ENCODE measurements around the gene SUGT1.
"Not testable (repeated sequence)": the region's sequence is repeated elsewhere in the genome, so short reads cannot be mapped to it uniquely, and the experiment has no call there.

The SUGT1 gene

DNA sequence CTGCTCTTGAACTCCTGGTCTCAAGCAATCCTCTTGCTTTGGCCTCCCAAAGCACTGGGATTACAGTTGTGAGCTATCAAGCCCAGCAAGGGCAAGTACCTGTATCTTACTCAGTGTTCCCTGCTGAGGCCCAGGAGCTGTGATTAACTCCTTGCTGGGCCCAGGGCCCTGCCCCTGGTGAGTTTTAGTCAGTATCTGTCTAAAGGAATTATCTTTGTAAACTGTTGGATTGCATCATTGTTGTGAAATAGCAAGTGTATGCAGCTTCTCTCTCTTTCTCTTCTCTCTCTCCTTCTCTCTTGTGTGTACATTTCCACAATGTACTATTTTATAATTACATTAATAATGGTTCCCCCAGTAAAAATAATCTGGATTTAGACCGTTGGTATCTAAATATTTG is 45.8 kb upstream of the SUGT1 start:
- H3K9me3 ChIP-seq (ENCODE audit: control insufficient read depth, insufficient read depth, low read depth, low read length); H3K36me3 ChIP-seq (ENCODE audit: control insufficient read depth in 2 of 2, insufficient read depth in 1 of 2, low read length in 2 of 2); H3K4me3 ChIP-seq (ENCODE audit: low read depth, low read length); H3K4me1 ChIP-seq (ENCODE audit: control insufficient read depth, insufficient read depth, low read length); POLR2A ChIA-PET; H3K27ac ChIP-seq (ENCODE audit: extremely low read depth, low read depth, low read length): not testable (repeated sequence)
- TF ChIP-seq ZIC2 (tag by site-specific recombination; IDR thresholded peaks at IDR 0.05) = peak; percentile 21; the same call in 1 of the 2 replicates
- CTCF ChIA-PET = interaction anchor here (0.7 kb wide), 1 partner anchor 362 kb away, joined by 3 read pairs; no protein-coding TSS in a partner anchor

DNA sequence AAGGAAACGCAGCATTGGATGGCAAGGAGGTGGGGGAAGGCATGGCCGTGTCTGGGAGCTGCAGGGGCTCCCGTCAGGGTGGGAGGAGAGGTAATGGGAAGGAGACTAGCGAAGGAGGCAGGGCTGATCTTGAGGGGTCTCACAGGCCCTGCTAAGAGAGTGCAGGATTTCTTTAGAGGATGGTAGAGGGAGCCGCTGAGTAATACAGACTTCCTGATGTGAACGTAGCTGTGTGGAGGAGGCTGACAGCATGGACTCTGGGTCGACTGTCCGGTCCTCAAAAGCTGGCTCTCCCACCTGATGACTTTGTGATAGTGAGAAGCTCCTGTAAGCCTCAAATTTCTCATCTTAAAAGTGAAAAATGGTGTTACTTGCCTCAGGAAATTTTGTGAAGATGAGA is 44.5 kb upstream of the SUGT1 start:
- H3K4me1 ChIP-seq (ENCODE audit: control insufficient read depth, insufficient read depth, low read length); H3K27ac ChIP-seq (ENCODE audit: extremely low read depth, low read depth, low read length); H3K36me3 ChIP-seq (ENCODE audit: control insufficient read depth in 2 of 2, insufficient read depth in 1 of 2, low read length in 2 of 2); H3K4me3 ChIP-seq (ENCODE audit: low read depth, low read length); H3K9me3 ChIP-seq (ENCODE audit: control insufficient read depth, insufficient read depth, low read depth, low read length): not testable (repeated sequence)
- ChIA-PET POLR2A (interaction anchor here (1.7 kb wide), 1 partner anchor 9 kb away, joined by 4 read pairs; no protein-coding TSS in a partner anchor), CTCF (interaction anchor here (0.6 to 1.6 kb wide), 7 partner anchors 46 to 673 kb away, joined by 3 to 7 read pairs (median 3); no protein-coding TSS in a partner anchor)

DNA sequence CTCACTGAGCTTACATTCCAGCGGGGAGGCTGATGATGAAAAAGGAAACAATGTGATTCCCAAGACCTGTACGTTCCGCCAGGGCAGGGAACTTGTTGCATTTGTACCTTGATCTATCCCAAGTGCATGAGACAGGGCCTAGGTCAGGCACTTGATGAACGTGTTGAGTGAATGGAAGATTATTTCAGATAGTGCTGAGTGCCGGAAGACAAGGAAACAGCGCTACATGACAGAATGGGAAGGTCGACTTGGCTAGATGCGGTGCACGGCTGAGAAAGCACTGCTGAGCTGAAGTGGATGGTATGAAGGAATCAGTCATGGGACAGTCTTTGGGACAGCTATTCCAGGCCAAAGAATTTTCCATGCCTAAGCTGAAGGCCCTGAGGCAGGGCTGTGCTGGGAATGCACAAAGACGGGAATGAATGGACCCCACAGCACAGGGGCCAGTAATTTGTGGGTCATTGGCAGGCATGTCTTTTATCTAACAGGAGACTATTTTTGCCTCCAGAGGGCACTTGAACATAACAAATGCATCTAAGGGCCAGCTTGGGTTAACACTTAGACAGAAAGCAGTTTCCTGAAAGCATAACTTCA is 43.5 kb upstream of the SUGT1 start:
- ChIA-PET POLR2A (interaction anchor here (1.7 kb wide), 1 partner anchor 8 kb away, joined by 4 read pairs; no protein-coding TSS in a partner anchor), CTCF (interaction anchor here (0.6 to 1.6 kb wide), 5 partner anchors 159 to 421 kb away, joined by 3 to 7 read pairs (median 3); no protein-coding TSS in a partner anchor)
- not testable (repeated sequence) for H3K27ac ChIP-seq (ENCODE audit: extremely low read depth, low read depth, low read length); H3K4me1 ChIP-seq (ENCODE audit: control insufficient read depth, insufficient read depth, low read length); H3K4me3 ChIP-seq (ENCODE audit: low read depth, low read length); H3K36me3 ChIP-seq (ENCODE audit: control insufficient read depth in 2 of 2, insufficient read depth in 1 of 2, low read length in 2 of 2); H3K9me3 ChIP-seq (ENCODE audit: control insufficient read depth, insufficient read depth, low read depth, low read length)
- TF ChIP-seq SCRT2 (tag by site-specific recombination; IDR thresholded peaks at IDR 0.05) = peak; percentile 82

DNA sequence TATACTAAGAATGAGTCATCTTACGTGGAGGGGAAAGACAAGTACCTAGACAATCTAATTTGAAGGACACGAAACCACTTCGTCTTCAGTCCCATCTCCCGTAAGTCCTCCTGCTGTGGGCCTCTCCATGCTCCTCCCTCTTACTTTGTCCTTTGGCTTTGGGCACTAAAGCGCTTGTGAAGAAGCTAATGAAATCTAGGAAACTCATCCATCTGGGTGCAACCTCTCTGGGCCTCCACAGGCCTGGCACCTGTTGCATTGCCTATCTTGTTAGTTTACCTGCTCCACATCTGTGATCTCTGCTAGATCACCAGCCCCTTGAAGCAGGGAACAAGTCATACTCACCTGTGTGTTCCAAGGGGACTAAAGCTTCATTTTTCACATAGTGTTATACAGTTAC is 42.5 kb upstream of the SUGT1 start:
- TF ChIP-seq SCRT1 (tag by site-specific recombination; IDR thresholded peaks at IDR 0.05; ENCODE audit: borderline replicate concordance) = peak; percentile 73; the same call in 1 of the 2 replicates
- peak; percentile 82 for TF ChIP-seq SCRT2 (tag by site-specific recombination; IDR thresholded peaks at IDR 0.05)
- POLR2A ChIA-PET; H3K9me3 ChIP-seq (ENCODE audit: control insufficient read depth, insufficient read depth, low read depth, low read length); H3K4me3 ChIP-seq (ENCODE audit: low read depth, low read length); H3K4me1 ChIP-seq (ENCODE audit: control insufficient read depth, insufficient read depth, low read length); H3K36me3 ChIP-seq (ENCODE audit: control insufficient read depth in 2 of 2, insufficient read depth in 1 of 2, low read length in 2 of 2); H3K27ac ChIP-seq (ENCODE audit: extremely low read depth, low read depth, low read length): not testable (repeated sequence)
- CTCF ChIA-PET = interaction anchor here (0.7 kb wide), 1 partner anchor 352 kb away, joined by 4 read pairs; no protein-coding TSS in a partner anchor

DNA sequence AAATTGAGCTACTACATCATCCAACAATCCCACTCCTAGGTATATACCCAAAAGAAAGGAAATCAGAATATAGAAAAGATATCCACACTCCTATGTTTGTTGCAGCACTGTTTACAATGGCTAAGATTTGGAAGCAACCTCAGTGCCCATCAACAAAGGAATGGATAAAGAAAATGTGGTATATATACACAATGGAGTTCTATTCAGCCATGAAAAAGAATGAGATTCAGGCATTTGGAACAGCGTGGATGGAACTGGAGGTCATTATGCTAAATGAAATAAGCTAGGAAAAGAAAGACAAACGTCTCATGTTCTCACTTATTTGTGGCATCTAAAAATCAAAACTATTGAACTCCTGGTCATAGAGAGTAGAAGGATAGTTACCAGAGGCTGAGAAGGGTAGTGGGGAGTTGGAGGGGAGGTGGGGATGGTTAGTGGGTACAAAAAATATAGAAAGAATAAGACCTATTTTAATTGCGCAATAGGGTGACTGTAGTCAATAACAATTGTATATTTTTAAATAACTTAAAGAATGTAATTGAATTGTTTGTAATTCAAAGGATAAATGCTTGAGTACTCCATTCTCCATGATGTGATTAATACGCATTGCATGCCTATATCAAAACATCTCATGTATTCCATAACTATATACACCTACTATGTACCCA is 37.4 kb upstream of the SUGT1 start:
- Histone ChIP-seq H3K36me3 (ENCODE audit: control insufficient read depth in 2 of 2, insufficient read depth in 1 of 2, low read length in 2 of 2) (no peaks in the 10 kb centered on the region; a peak in 1 of 3 replicates), H3K9me3 (ENCODE audit: control insufficient read depth, insufficient read depth, low read depth, low read length) (no peaks in the 10 kb centered on the region), H3K27ac (ENCODE audit: extremely low read depth, low read depth, low read length) (no peak overlapping the region), H3K4me1 (ENCODE audit: control insufficient read depth, insufficient read depth, low read length) (0 out of 2 replicates have a peak, but pooled peaks cover 2% of the 10 kb centered on the region), H3K4me3 (ENCODE audit: low read depth, low read length) (no peak overlapping the region)
- ChIA-PET CTCF (interaction anchor here (0.5 to 0.7 kb wide), 2 partner anchors 76 to 111 kb away, joined by 3 to 4 read pairs; no protein-coding TSS in a partner anchor), POLR2A (no interaction called here)
- TF ChIP-seq, protein P1, sequence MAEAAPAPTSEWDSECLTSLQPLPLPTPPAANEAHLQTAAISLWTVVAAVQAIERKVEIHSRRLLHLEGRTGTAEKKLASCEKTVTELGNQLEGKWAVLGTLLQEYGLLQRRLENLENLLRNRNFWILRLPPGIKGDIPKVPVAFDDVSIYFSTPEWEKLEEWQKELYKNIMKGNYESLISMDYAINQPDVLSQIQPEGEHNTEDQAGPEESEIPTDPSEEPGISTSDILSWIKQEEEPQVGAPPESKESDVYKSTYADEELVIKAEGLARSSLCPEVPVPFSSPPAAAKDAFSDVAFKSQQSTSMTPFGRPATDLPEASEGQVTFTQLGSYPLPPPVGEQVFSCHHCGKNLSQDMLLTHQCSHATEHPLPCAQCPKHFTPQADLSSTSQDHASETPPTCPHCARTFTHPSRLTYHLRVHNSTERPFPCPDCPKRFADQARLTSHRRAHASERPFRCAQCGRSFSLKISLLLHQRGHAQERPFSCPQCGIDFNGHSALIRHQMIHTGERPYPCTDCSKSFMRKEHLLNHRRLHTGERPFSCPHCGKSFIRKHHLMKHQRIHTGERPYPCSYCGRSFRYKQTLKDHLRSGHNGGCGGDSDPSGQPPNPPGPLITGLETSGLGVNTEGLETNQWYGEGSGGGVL (tag by site-specific recombination; IDR thresholded peaks at IDR 0.05) = no peak
- peak; percentile 82 for TF ChIP-seq ZNF146 (tag by site-specific recombination; IDR thresholded peaks at IDR 0.05)
- no peak for TF ChIP-seq HOXD13 (CRISPR knock-in tag; IDR thresholded peaks at IDR 0.05; ENCODE audit: borderline replicate concordance)

DNA sequence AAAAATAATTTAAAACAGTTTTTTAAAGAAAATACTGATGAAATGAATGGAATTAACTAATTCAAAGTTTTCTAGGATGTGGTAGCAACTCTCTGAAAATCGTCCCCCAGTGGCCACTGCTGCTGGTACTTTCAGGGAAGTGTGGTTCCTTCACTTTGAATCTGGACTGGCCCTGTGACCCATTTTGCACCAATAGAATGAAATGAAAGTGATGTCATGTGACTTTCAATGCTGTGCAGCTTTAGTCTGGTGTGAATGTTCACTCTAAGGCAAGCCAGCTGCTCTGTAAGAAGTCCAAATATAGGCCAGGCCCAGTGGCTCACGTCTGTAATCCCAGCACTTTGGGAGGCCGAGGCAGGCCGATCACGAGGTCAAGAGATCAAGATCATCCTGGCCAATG is 36.8 kb upstream of the SUGT1 start:
- Histone ChIP-seq H3K4me1 (ENCODE audit: control insufficient read depth, insufficient read depth, low read length) (0 out of 2 replicates have a peak, but pooled peaks cover 2% of the 10 kb centered on the region), H3K36me3 (ENCODE audit: control insufficient read depth in 2 of 2, insufficient read depth in 1 of 2, low read length in 2 of 2) (no peaks in the 10 kb centered on the region; a peak in 1 of 3 replicates), H3K4me3 (ENCODE audit: low read depth, low read length) (no peak overlapping the region), H3K27ac (ENCODE audit: extremely low read depth, low read depth, low read length) (no peak overlapping the region), H3K9me3 (ENCODE audit: control insufficient read depth, insufficient read depth, low read depth, low read length) (no peaks in the 10 kb centered on the region)
- ChIA-PET CTCF (interaction anchor here (0.5 to 0.7 kb wide), 2 partner anchors 75 to 111 kb away, joined by 3 to 4 read pairs; no protein-coding TSS in a partner anchor), POLR2A (no interaction called here)
- TF ChIP-seq ZSCAN16 (tag by site-specific recombination; IDR thresholded peaks at IDR 0.05) (no peak), ZNF121 (tag by site-specific recombination; IDR thresholded peaks at IDR 0.05) (no peak), ZNF221 (tag by site-specific recombination; IDR thresholded peaks at IDR 0.05; ENCODE audit: borderline replicate concordance) (no peak), ZNF175 (tag by site-specific recombination; IDR thresholded peaks at IDR 0.05) (no peak), ZNF544 (tag by site-specific recombination; IDR thresholded peaks at IDR 0.05) (no peak), ZNF292 (tag by site-specific recombination; IDR thresholded peaks at IDR 0.05; ENCODE audit: borderline replicate concordance, low read depth) (no peak), ZNF16 (tag by site-specific recombination; IDR thresholded peaks at IDR 0.05; ENCODE audit: low read depth) (no peak)
- TF ChIP-seq, protein P2, sequence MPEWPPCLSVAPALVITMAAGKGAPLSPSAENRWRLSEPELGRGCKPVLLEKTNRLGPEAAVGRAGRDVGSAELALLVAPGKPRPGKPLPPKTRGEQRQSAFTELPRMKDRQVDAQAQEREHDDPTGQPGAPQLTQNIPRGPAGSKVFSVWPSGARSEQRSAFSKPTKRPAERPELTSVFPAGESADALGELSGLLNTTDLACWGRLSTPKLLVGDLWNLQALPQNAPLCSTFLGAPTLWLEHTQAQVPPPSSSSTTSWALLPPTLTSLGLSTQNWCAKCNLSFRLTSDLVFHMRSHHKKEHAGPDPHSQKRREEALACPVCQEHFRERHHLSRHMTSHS (tag by site-specific recombination; IDR thresholded peaks at IDR 0.05) = no peak
- TF ChIP-seq, protein P3, sequence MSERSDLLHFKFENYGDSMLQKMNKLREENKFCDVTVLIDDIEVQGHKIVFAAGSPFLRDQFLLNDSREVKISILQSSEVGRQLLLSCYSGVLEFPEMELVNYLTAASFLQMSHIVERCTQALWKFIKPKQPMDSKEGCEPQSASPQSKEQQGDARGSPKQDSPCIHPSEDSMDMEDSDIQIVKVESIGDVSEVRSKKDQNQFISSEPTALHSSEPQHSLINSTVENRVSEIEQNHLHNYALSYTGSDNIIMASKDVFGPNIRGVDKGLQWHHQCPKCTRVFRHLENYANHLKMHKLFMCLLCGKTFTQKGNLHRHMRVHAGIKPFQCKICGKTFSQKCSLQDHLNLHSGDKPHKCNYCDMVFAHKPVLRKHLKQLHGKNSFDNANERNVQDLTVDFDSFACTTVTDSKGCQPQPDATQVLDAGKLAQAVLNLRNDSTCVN (tag by site-specific recombination; optimal IDR thresholded peaks at IDR 0.05) = no peak

Data from HEK293 (cell line).